SHP77 (cell line): ENCODE results near the gene STX2.

Source experiments
- DNase-seq, 2 experiments: peaks; one replicate each; lab custom pipeline; 2025; lab: John Stamatoyannopoulos, UW

Gene STX2

DNA sequence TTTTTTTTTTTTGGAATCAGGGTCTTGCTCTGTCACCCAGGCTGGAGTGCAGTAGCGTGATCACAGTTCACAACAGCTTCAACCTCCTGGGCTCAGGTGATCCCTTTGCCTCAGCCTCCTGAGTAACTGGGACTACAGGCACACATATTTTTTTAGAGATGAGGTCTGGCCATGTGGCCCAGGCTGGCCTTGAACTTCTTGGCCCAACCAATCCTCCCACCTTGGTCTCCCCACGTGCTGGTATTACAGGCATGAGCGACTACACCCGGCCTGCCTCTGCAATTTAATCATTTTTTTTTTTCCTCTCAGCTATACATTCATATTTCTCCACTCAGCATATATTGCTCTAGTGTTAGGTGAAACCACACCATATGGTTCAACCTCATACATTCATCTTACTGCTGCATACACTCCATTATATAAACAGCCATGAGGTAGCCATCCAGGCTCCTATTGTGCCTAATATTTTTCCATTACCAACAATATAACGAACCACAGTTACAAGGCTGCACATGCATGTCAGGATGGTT lies 7.1 kb downstream of the STX2 start:
- DNase-seq: no peak

DNA sequence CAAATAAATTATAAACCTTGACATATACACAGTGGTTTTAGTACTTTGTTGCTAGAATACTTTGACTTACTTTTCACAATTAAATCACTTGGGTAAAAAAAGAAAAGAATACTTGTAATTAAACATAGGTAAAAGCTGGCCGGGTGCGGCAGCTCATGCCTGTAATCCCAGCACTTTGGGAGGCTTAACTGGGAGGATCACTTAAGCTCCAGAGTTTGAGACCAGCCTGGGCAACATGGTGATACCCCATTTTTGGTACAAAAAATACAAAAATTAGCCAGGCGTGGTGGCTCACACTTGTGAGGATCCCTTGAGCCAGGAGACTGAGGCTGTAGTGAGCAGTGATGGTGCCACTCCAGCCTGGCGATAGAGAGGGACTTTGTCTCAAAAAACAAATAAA lies 7.8 kb downstream of the STX2 start:
- no peak for DNase-seq

DNA sequence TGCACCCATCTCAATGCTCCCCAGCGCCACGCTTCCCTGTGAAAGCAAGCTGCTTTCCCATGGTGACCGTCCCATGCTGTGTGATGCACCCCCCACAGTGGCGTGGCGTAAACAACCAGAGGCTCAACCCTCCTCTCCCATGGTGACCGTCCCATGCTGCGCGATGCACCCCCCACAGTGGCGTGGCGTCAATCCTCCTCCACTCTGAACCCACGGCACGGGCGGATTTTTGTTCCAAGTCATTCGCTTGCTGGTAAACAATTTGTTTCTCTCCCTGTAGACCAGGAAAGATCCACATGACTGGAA lies 8.9 kb downstream of the STX2 start:
- no peak for DNase-seq

DNA sequence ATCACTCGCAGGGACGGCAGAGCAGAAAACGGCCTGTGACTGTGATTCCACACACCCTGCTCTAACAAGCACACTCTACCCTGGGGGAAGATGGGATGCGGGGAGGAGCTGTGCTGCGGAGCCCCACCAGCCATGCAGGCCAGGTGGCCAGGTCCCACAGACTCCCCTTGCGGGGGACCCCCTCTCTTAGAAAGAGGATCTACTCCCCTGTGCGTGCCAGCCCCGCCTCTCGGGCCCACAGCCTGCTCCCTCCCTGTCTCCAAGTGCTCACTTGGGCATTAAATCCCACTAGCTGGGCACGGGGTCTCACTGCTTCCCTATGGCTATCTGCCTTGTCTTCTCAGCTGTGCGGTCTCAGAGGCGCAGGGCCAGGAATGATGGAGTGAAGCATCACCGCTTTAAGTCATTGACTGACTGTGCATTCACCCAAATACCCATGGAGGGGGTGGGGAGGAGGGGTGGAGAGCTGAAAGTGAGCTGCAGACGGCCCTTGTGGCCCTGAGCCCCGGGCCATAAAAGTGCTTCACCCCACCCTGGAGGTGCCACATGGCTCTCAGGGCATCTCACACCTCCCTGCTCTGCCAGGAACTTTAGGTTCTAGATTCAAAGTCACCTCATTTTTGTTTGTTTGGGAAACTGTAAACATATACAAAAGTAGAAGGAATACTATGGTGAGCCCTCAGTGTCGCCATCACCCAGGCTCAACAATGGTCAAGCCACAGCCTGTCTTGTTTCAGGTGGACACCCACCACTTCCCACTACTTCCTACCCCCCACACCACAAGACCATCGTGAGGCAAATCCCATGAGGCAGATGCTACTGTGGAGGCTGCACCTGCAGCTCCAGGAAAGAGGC lies 9.4 kb downstream of the STX2 start:
- DNase-seq: no peak

DNA sequence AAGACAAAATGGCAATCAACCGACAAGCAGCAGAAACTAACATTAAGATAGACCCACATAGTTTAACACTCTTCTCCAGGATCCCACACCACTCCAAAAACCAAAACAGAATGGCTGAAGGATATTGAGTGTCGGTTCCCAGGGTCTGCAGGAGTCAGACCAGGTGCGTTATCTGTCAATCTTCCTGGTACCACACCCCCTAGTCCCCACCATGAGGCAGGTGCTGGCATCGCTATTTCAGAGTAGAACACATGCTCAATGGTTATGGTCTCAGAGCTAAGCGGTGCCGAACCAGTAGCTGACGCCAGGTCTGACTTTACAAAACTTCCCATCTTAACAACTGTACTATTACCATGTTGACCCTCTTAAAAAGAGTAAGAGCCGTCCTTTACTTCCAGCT lies 10.2 kb downstream of the STX2 start:
- DNase-seq: no peak

DNA sequence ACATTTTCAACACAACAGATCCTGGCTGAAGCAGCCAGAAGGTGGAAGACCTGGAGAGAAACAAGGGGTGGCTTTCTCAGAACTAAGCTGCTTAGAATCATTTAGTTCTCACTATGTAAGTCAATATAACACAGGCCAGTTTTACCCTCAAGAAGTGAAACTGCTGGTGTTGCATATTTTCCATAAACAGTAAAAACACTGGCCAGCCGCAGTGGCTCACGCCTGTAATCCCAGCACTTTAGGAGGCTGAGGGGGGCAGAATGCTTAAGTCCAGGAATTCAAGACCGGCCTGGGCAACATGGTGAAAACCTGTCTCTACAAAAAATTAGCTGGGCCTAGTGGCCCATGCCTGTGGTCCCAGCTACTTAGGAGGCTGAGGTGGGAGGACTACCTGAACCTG lies 11.6 kb downstream of the STX2 start:
- DNase-seq: no peak

DNA sequence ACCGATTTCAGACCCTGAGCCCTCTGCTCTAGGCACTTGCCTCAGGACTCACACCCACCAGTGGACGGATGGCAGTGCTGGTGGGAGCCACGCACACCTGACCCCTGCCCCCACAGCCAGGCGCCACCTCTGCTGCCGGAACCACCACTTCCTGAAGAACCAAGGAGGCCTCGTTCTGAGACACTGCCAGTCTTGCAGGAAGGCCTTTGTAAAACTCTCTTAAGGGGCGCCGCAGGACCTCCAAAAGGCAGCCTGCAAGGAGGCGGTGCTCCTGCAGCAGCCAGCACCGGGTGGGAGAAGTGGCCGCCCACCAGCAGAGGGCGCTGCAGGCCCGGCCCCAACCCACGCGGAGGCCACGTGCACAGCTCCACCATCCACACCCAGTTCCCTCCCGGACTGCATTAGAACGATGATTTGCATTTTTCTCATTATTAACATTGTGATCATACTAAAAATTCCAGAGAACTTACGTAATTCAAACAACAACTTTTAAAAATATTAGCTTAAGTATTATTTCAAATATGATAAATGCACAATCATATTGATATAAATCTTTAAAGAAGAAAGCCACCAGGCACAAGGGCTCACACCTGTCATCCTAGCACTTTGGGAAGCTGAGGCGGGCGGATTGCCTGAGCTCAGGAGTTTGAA lies 12.8 kb downstream of the STX2 start:
- DNase-seq: peak; percentile 39 to 45

DNA sequence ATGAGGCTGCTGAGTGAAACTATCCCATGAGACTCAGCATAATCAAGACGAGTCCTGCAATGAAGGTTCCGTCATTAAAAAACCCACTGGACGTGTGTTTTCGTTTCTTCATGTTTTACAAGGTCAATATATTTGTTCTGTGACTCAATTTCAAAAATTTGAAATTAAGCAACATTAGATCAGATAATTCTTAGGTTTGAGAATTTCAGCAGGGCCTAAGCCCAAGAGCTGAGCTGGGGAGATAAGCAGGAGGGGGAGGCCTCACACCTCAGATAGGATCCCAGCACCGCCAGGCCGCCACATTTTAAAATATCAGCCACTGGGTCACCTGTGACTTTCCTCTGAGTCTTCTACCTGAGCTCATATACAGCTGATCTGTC lies 13.3 kb downstream of the STX2 start:
- DNase-seq: no peak

DNA sequence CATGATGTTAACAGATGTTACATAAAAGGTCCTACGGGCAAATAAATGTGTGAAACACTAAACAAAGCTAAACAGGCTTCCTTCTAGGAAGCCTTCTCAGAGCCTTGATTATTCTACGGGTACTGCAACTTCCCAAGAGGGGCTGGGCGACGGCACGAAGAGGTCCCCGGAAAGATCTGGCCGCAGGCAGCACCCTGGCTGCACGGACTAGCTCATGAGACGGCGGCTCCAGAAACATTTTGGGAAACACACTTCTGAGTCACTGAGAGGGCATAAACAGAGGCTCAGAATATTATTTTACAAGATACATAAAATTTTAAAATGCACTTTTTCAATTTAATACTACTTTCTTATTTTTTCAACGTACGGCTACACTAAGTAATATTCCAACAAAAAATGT lies 19.4 kb downstream of the STX2 start:
- DNase-seq: no peak

DNA sequence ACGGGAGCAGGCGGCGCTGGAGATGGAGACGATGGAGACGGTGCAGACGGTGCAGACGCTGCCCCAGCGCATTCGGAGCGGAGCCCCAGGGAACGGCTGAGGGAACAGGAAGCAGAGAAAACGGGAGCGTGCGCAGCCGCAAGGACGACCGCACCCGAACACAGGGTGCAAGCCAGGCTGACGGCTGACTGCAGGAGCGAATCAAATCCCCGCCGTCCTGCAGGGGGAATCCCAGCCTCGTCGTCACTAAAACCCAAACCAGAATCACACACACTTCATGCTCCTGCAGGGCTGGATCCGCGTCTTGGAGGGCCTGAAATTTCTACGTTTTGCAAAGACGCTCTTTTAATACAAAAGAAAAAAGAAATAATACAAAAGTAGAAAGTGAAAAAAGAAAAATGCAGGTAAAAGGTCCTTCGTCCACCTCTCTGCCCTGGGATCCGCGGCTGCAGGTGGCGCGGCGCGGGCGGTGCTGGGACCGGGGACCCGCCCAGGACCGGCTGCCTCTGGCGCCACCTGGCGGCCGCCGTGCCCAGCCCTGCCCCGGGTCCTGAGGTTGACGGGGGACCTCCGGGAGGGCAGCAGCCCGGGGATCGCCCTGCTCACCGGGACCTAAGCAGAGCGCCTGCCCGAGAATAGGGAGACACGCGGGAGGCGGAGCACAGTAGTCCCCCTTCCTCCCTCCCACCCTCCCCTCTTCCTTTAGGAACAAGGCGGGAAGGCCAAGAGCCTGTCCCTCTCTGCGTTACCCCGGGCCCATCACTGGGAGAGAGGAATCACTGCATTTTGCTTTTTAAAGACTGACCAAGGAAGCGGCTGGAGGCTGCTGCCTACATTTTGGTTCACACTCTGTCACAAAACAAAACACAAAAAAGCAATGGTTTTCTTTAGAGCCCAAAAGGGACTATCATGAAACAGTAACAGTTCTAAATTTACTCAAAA lies 20.1 kb downstream of the STX2 start:
- peak; percentile 43 to 51 for DNase-seq

DNA sequence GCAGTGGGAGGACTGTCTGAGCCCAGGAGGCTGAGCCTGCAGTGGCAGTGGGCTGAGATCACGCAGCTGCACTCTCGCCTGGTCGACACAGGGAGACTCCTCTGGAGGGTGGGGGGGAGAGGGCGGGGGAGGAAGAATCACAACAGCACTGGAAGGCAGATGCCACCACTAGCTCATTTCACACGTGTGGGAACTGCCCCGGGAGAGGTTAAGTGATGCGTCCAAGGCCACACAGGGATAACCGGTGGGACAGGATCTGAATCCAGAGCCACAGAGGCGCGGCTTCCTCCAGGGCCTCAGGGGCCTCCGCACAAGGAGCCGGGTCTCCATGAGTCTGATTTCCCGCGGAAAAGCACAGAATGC lies 20.8 kb downstream of the STX2 start:
- peak in 1 of 2 experiments; percentile 6 for DNase-seq

DNA sequence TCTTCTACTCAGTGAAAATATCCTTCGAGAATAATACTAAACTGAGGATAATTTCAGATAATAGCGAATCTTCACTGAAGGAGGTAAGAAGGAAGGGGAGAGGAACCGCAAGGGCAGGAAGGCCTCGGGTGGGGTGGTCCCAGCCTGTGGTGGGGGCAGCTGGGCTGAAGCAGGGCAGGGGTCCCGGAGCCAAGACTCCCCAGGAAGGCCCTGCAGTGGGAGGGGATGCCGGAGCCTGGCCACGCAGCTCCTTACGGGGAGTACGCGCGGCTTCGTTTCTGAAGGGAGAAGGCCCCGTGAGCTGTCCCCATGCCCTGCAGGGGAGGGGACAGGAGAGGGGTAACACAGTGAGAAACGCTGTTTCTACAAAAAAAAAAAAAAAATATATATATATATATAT lies 21.2 kb downstream of the STX2 start:
- no peak for DNase-seq

DNA sequence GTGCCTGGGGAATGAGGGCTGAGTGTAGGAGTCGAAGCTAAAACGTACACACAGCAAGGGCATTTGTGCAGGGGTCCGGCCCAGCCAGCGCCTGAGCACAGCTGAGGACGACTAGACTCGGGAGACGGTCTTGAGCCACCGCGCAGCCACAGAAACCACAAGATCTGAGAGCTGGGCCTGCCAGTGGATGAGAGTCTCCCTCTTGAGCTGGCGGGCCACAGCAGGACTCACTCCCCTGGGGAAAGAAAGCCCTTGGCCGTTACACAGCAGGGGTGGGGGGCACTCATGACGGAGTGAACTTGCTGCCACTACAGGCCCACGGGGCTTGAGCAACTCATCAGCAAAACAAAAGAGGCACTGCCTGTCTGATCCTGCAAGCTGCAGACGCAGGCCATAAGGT lies 23.0 kb downstream of the STX2 start:
- DNase-seq: no peak

DNA sequence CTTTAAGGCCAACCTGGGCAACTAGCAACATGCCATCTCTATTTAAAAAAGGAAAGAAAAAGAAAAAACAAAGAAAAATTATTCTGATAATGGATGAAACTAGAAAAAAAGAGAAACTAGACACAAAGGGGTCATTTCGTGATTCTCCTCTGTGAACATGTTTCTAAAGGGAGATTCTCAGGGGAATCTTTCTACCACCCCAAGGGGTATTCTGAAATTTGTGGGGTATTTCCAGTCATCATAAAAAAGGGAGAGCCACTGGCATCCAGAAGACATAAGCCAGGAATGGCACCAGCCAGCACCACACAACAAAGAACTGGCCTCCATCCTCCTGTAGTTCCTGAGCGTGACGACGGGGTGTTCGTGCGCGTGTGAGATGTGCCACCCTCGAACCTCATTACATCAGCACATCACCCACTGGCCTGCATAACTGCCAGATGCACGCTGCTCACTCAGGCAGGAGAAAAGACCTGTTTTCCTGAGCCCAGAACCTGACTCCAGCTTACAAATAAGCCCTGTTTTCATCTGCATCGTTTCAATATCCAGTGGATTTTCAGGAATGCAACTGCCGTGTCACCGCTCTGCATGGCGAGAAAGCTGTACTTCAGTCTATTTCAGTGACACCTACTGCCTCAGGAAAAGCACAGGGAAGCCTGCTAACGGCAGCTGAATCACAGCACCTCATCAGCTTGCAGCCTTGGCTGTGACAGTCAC lies 23.9 kb downstream of the STX2 start:
- no peak for DNase-seq

DNA sequence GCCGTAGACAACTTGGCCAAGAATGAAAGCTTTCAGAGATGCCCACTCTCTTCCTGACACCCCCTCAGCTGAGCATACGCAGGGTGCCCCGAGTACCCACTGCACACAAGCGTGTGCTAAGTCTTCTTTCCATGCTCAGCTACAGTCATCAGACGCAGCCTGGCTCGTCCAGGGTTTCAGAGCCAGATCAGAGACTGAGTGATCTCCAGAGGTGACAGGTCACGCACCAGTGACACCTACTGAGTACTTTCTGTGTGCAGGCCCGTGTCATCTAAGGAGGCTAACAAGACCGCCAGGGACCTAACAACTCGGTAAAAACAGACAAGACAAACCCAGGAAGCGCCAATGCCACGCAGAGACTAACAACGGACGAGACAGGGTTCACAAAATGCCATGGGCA lies 25.1 kb downstream of the STX2 start:
- DNase-seq: no peak

DNA sequence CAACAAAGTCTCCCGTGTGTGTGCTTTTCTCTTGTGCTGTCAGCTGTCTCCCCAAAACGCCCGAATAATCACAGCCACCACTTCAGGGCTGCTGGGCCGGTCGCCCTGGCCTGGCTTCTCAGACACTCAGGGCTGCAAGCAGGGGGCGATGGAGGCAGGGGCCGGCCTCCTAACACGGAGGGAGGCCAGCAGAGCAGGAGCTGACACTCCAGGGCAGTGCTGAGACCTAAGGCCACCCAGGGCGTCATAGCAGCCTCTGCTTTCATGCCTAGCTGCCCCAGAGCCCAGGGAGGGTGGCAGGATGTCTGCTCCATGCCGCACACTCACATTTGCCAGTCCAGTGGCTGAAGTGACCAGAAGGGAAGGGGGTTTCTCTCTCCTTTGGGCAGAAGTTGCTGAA lies 25.6 kb downstream of the STX2 start:
- no peak for DNase-seq

DNA sequence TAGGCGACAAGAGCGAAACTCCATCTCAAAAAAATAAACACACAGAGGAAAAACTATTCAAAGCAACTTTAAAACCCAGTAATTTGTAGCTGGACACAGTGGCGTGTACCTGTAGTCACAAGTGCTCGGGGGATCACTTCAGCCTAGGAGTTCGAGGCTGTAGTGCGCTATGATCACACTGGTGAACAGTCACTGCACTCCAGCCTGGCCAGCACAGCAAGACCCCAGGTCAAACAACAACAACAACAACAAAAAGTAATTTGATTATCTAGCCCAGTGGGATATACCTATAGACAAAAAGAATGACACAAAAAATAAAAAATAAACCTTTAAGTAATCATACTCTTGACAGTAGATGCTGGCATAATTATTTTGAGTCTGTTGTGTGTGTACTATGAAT lies 29.3 kb downstream of the STX2 start:
- DNase-seq: no peak

DNA sequence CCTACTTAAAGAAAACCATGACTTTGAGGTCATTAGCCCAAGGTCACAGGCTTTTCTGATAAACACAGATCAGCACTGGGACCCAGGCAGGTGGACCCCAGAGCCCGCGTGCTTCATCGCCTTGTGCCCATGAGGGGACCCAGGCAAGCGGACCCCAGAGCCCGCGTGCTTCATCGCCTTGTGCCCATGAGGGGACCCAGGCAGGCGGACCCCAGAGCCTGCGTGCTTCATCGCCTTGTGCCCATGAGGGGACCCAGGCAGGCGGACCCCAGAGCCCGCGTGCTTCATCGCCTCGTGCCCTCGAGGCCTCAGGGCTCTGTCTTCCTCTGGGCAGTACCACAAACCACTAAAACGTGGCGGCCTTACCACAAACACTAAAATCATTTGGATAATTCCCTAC lies 31.7 kb downstream of the STX2 start:
- DNase-seq: no peak

DNA sequence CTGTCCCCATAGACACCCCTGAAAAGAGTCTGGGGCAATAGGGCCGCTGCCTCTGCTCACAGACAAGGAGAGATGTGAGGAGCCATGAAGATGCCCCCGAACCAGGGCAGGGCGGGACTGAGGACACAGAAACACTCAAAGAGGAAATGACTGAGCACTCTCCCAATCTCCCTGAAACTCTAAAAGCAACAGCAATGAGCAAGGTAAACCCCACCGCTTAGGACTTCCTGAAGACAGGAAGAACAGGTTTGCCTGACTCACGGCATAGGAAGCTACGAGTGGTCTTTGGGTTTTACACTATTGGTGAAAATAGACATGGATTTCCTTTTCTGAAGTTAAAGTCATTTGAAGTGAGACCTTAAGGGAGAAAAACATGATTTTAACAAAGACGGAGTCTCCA lies 32.5 kb downstream of the STX2 start:
- DNase-seq: no peak

DNA sequence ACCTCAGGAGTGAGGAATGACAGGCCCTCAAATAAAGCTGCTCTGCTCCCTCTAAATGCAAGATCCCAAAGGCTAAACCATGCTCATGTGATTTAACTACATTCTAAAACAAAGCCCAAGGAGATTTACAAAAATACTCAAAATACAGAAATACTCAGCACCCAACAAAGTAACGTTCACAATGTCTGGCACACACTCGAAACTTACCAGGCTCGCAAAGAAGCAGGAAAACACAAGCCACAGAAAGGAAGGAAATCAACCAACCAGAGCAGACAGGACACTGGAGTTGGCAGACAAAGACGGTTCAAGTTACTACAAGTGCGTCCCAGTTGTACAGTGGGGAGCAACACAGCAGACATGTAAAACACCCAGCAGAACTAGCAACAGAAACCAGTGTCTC lies 33.4 kb downstream of the STX2 start:
- DNase-seq: no peak

DNA sequence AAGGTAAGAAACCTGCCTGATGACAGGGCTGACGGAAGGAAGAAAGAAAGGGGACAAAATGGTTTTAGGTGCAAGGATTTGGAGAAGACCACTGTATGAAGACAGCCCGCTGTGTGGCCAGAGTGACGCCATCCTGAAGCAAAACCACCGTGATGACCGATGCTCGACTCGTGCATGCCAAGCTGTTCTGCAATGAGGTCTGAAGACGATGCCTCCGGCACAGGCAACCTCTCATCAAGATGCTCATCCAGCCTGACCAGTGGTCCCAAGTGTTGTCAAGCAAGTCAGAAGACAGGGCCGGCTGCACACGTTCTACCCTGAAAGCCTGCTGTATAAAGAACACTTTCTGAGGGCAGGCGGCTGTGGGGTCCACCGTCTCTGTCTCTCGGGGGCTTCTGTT lies 34.8 kb downstream of the STX2 start:
- DNase-seq: no peak

DNA sequence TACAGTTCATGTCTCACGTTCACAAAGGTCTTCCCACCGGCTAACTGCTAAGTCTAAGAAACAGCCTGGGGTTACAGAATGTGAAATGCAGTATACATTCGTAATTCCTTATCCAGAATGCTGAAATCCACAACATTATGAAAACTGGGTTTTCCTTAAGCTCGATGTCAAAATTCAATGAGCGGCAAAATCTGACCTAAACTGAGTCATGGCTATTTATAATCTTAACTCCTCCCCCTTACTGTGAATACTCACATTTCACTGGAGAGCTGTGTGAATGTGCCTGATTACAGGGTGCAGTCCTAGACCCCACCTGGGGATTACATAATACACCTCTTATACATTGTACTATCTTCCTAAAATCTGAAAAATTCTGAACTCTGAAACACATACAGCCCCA lies 35.3 kb downstream of the STX2 start:
- DNase-seq: no peak
